ENCODE measurements around the gene RPS29.

- no peak for TF ChIP-seq CTCF (IDR thresholded peaks at IDR 0.05)
- no peak for TF ChIP-seq POLR2AphosphoS5 (IDR thresholded peaks at IDR 0.05)
- TF ChIP-seq POLR2A (IDR thresholded peaks at IDR 0.05) = no peak
Measured at GRCh38 chr14:49581209-49582112, 4.7 kb downstream of the RPS29 start.

Data from suprapubic skin (tissue), 4 donors.